IMR-90 (cell line): ENCODE results near the gene SCFD2. TPM values are rescaled to one million over a fixed set of nuclear protein-coding genes. Genes with fewer than 3 reads are reported as not detected.

Source experiments
- ATAC-seq: fragments of 200-7000 bp; cut with Tn5 transposase; 2 replicates; pipeline ENCODE4 v1.9.1; 2020; ENCODE audit warnings: low read depth, mild to moderate bottlenecking, moderate library complexity
- BruUV-seq: library from RNA; stranded (reverse); fragments of 400-500 nt; replicated peaks from 2 replicates; lab custom pipeline; 2021; lab: Mats Ljungman, UMichigan
- CTCF ChIA-PET: fragments of 300-600 bp; formaldehyde crosslinking; extraction: SDS; loops from one replicate; lab custom pipeline; 2021; ENCODE audit warnings: antibody characterized with exemption; lab: Yijun Ruan, JAX
- POLR2A ChIA-PET: fragments of 300-600 bp; sonication (Branson Sonifier 250); formaldehyde crosslinking; loops from one replicate; lab custom pipeline; 2022; ENCODE audit warnings: antibody characterized with exemption; ENCODE audit not compliant: unreplicated experiment; lab: Charles Lee
- DNase-seq: peaks from one replicate; pipeline ENCODE4 v3.0.0; 2013
- H2AFZ ChIP-seq: replicated peaks from 2 replicates; pipeline ENCODE3; 2013; ENCODE audit warnings: low read length, mild to moderate bottlenecking; ENCODE audit not compliant: poor library complexity
- H2AK5ac ChIP-seq: 2 replicates; pipeline ENCODE4 v1.6.1; 2013; ENCODE audit warnings: low read depth, low read length, inconsistent platforms
- H2AK9ac ChIP-seq: replicated peaks from 2 replicates; pipeline ENCODE3; 2013; ENCODE audit warnings: mild to moderate bottlenecking, low read depth, low read length, moderate library complexity; ENCODE audit not compliant: poor library complexity
- H2BK120ac ChIP-seq: 2 replicates; pipeline ENCODE4 v1.6.1; 2013; ENCODE audit warnings: low read depth, low read length, inconsistent platforms
- H2BK15ac ChIP-seq: 3 replicates; pipeline ENCODE4 v1.6.1; 2013; ENCODE audit warnings: low read depth, low read length, inconsistent platforms
- H2BK20ac ChIP-seq: 2 replicates; pipeline ENCODE4 v1.6.1; 2013; ENCODE audit warnings: low read depth, mild to moderate bottlenecking, inconsistent platforms, low read length, moderate library complexity
- H2BK5ac ChIP-seq: 2 replicates; pipeline ENCODE4 v1.6.1; 2013; ENCODE audit warnings: mild to moderate bottlenecking, low read depth, low read length, inconsistent platforms; ENCODE audit not compliant: poor library complexity, severe bottlenecking
- H3K14ac ChIP-seq: replicated peaks from 2 replicates; pipeline ENCODE4 v1.6.1; 2013; ENCODE audit warnings: low read depth, low read length, inconsistent platforms
- H3K18ac ChIP-seq: 2 replicates; pipeline ENCODE4 v1.6.1; 2013; ENCODE audit warnings: low read depth, low read length, control low read depth
- H3K23ac ChIP-seq: 2 replicates; pipeline ENCODE4 v1.6.1; 2013; ENCODE audit warnings: low read depth, low read length, inconsistent platforms
- H3K27ac ChIP-seq: 2 replicates; pipeline ENCODE4 v1.5.1; 2013; ENCODE audit warnings: mild to moderate bottlenecking, control low read depth, low read length; ENCODE audit not compliant: insufficient read depth
- H3K27me3 ChIP-seq: 2 replicates; pipeline ENCODE4 v1.6.1; 2013; ENCODE audit warnings: low read length; ENCODE audit not compliant: control insufficient read depth, insufficient read depth
- H3K36me3 ChIP-seq: 2 replicates; pipeline ENCODE4 v1.6.1; 2013; ENCODE audit warnings: low read length, mixed read lengths; ENCODE audit not compliant: control insufficient read depth, insufficient read depth
- H3K4ac ChIP-seq: 2 replicates; pipeline ENCODE4 v1.6.1; 2013; ENCODE audit warnings: low read depth, low read length, inconsistent platforms
- H3K4me1 ChIP-seq: 2 replicates; pipeline ENCODE4 v1.6.1; 2013; ENCODE audit warnings: low read length, mixed read lengths; ENCODE audit not compliant: control insufficient read depth, insufficient read depth
- H3K4me2 ChIP-seq: 2 replicates; pipeline ENCODE4 v1.6.1; 2013; ENCODE audit warnings: low read depth, mild to moderate bottlenecking, control low read depth, low read length, moderate library complexity
- H3K4me3 ChIP-seq: 2 replicates; pipeline ENCODE4 v1.5.1; 2013; ENCODE audit warnings: low read depth, mild to moderate bottlenecking, control low read depth, low read length, moderate library complexity; ENCODE audit not compliant: insufficient read depth
- H3K56ac ChIP-seq: 2 replicates; pipeline ENCODE4 v1.6.1; 2013; ENCODE audit warnings: low read length, inconsistent platforms; ENCODE audit not compliant: insufficient read depth; ENCODE audit errors: extremely low read depth
- H3K79me1 ChIP-seq, 2 experiments: 2 replicates each; pipeline ENCODE4 v1.6.1; 2013; ENCODE audit warnings: low read length in 2 of 2, inconsistent platforms in 1 of 2, low read depth in 1 of 2
- H3K9ac ChIP-seq: 2 replicates; pipeline ENCODE4 v1.6.1; 2013; ENCODE audit warnings: low read depth, low read length, control low read depth
- H3K9me1 ChIP-seq: 2 replicates; pipeline ENCODE4 v1.6.1; 2013; ENCODE audit warnings: low read length, inconsistent platforms; ENCODE audit not compliant: insufficient read depth
- H3K9me3 ChIP-seq: 2 replicates; pipeline ENCODE4 v1.6.1; 2013; ENCODE audit warnings: low read length; ENCODE audit not compliant: control insufficient read depth, insufficient read depth
- H4K20me1 ChIP-seq: 2 replicates; pipeline ENCODE4 v1.6.1; 2013; ENCODE audit warnings: low read length, inconsistent platforms; ENCODE audit not compliant: insufficient read depth
- H4K5ac ChIP-seq: 2 replicates; pipeline ENCODE4 v1.6.1; 2013; ENCODE audit warnings: mild to moderate bottlenecking, low read depth, low read length, control low read depth
- H4K8ac ChIP-seq, 2 experiments: 2 replicates each; pipeline ENCODE4 v1.6.1; 2013; ENCODE audit warnings: low read depth in 2 of 2, low read length in 2 of 2, control low read depth in 1 of 2, inconsistent platforms in 1 of 2
- H4K91ac ChIP-seq: 2 replicates; pipeline ENCODE4 v1.6.1; 2013; ENCODE audit warnings: low read depth, low read length, inconsistent platforms; ENCODE audit not compliant: insufficient read depth
- CHD1 ChIP-seq: IDR thresholded peaks from 2 replicates; pipeline ENCODE4 v1.6.1; 2012; ENCODE audit warnings: low read depth, low read length, improper control_type of control experiment
- FOS ChIP-seq: fragments of 150-350 bp; IDR thresholded peaks from 2 replicates; pipeline ENCODE4 v1.6.1; 2016; ENCODE audit warnings: low read depth, low read length
- MAFK ChIP-seq: IDR thresholded peaks from 2 replicates; pipeline ENCODE4 v1.6.1; 2012; ENCODE audit warnings: low read depth, low read length, improper control_type of control experiment
- MAZ ChIP-seq: IDR thresholded peaks from 2 replicates; pipeline ENCODE4 v1.6.1; 2012; ENCODE audit warnings: low read depth, mild to moderate bottlenecking, low read length, improper control_type of control experiment, moderate library complexity, borderline replicate concordance
- MXI1 ChIP-seq: IDR thresholded peaks from 2 replicates; pipeline ENCODE4 v1.6.1; 2012; ENCODE audit warnings: low read depth, mild to moderate bottlenecking, low read length, moderate library complexity, borderline replicate concordance
- NFE2L2 ChIP-seq: fragments of 150-350 bp; IDR thresholded peaks from 2 replicates; pipeline ENCODE4 v1.6.1; 2016; ENCODE audit warnings: low read depth, mild to moderate bottlenecking, low read length
- RAD21 ChIP-seq: IDR thresholded peaks from 2 replicates; pipeline ENCODE4 v1.6.1; 2012; ENCODE audit warnings: low read length, improper control_type of control experiment
- RFX5 ChIP-seq: IDR thresholded peaks from 2 replicates; pipeline ENCODE4 v1.8.0; 2012; ENCODE audit warnings: low read depth, mild to moderate bottlenecking, low read length, moderate library complexity
- WGBS, 2 experiments: methylation state at CpG; one replicate each; pipeline versions ENCODE4 v1.1.5 to v1.1.7; 2013; ENCODE audit warnings: missing lambda C conversion rate in 2 of 2; ENCODE audit not compliant: insufficient read length in 1 of 2; ENCODE audit errors: extremely low coverage in 2 of 2; 5-methylcytosine and 5-hydroxymethylcytosine counted together
- dilution Hi-C: fragments of 300-500 bp; cut with HindIII; formaldehyde crosslinking; loops from one replicate; pipeline ENCODE4 v1.14.3; 2018; ENCODE audit warnings: low sequenced_read_pairs; ENCODE audit not compliant: unreplicated experiment
- in situ Hi-C: fragments of 300-500 bp; cut with MboI; formaldehyde crosslinking; loops from 3 replicates; pipeline ENCODE4 v1.14.3; 2019; ENCODE audit warnings: low sequenced_read_pairs, inconsistent platforms, mixed read lengths
- intact Hi-C: fragments of 100-400 bp; cut with micrococcal nuclease; formaldehyde crosslinking; loops from 2 replicates; pipeline ENCODE4 v1.10.0; 2022
- polyA plus RNA-seq, 3 experiments: library from polyadenylated mRNA; depleted of rRNA; stranded (reverse); fragments of >200 nt; gene quantifications; 2 replicates each; pipeline ENCODE4 v1.2.3, GENCODE V29; 2012; ENCODE audit warnings: low replicate concordance in 1 of 3
- total RNA-seq: library from RNA; depleted of rRNA; stranded (reverse); fragments of >200 nt; gene quantifications from 2 replicates; pipeline ENCODE4 v1.2.3, GENCODE V29; 2012

The SCFD2 gene
- total and polyA plus RNA-seq, 2 of the 4 experiments (the other 2 are of a cell fraction) = 18.9 to 62.4 TPM

GRCh38 chr4:52950226-52950625, 415.6 kb downstream of the SCFD2 start:
- Histone ChIP-seq H2BK15ac (peak overlapping the region; percentile 50; the same call in 1 of the 3 replicates), H3K27ac (no peak overlapping the region), H2AFZ (no peak overlapping the region), H4K5ac (no peak overlapping the region), H3K4me1 (peaks cover 15% of the 10 kb centered on the region), H3K79me1 (peaks cover 0 to 3% of the 10 kb centered on the region in 2 experiments; a peak in 1 of 4 replicates), H3K36me3 (no peaks in the 10 kb centered on the region), H2BK20ac (no peak overlapping the region; the same call in 1 of the 2 replicates), H3K27me3 (no peaks in the 10 kb centered on the region), H2BK120ac (peak overlapping the region; percentile 50), H3K14ac (0 out of 2 replicates have a peak overlapping the region, but pooled peaks have one; percentile 65), H3K4me3 (no peak overlapping the region), H2BK5ac (no peak overlapping the region), H3K4me2 (no peak overlapping the region), H3K18ac (no peak overlapping the region), H4K91ac (peak overlapping the region; percentile 39), H2AK5ac (peak overlapping the region; percentile 71; the same call in 1 of the 2 replicates), H4K20me1 (no peaks in the 10 kb centered on the region), H3K4ac (peak overlapping the region; percentile 39; the same call in 1 of the 2 replicates), H3K9me1 (peaks cover 8% of the 10 kb centered on the region), H3K56ac (no peak overlapping the region), H4K8ac (no peak overlapping the region), H2AK9ac (peak overlapping the region; percentile 33), H3K9me3 (no peaks in the 10 kb centered on the region), H3K9ac (no peak overlapping the region), H3K23ac (peak overlapping the region; percentile 53; the same call in 1 of the 2 replicates)
- BruUV-seq = no TSS peak
- in situ Hi-C loops (no loop called here), intact Hi-C loops (no loop called here), dilution Hi-C loops (no loop called here)
- ATAC-seq = no peak
- POLR2A ChIA-PET = no interaction called here
- TF ChIP-seq CHD1 (no peak), MAZ (no peak), MXI1 (no peak), RFX5 (no peak), NFE2L2 (no peak), RAD21 (no peak), FOS (no peak), MAFK (no peak)
- CTCF ChIA-PET = no interaction called here
- no CpG with 5 or more reads among the region's 3 CpGs for WGBS, 2 experiments
- no peak for DNase-seq
